Endothelial cell of umbilical vein (primary cell): ENCODE data around the gene NGFR.

Experiments used
- EZH2 ChIP-seq: IDR thresholded peaks from 2 replicates; pipeline ENCODE4 v1.6.1; 2012; ENCODE audit warnings: borderline replicate concordance, low read depth, mild to moderate bottlenecking, moderate library complexity, low read length, inconsistent platforms; ENCODE audit not compliant: severe bottlenecking
- GATA2 ChIP-seq: IDR thresholded peaks from 2 replicates; pipeline ENCODE4 v1.7.0; 2011; ENCODE audit warnings: low read depth, mild to moderate bottlenecking, moderate library complexity, mixed read lengths, low read length; ENCODE audit not compliant: insufficient read length, insufficient read depth
- POLR2A ChIP-seq: IDR thresholded peaks from 2 replicates; pipeline ENCODE4 v1.6.1; 2012; ENCODE audit warnings: low read depth, mild to moderate bottlenecking, control low read depth, low read length
- TF ChIP-seq, protein P1 (sequence below), 2 donors: IDR thresholded peaks; 1 replicate in 1 of 2; 2 replicates in 1 of 2; pipeline ENCODE4 v1.5.1; 2011; ENCODE audit warnings: low read length in 2 of 2, mild to moderate bottlenecking in 2 of 2, moderate library complexity in 2 of 2, control low read depth in 1 of 2, inconsistent platforms in 1 of 2, low read depth in 1 of 2; ENCODE audit not compliant: insufficient read depth in 1 of 2; ENCODE audit errors: extremely low read depth in 1 of 2
- TF ChIP-seq, protein P2 (sequence below): IDR thresholded peaks from 2 replicates; pipeline ENCODE4 v1.6.1; 2011; ENCODE audit not compliant: insufficient read depth, insufficient read length

DNA sequence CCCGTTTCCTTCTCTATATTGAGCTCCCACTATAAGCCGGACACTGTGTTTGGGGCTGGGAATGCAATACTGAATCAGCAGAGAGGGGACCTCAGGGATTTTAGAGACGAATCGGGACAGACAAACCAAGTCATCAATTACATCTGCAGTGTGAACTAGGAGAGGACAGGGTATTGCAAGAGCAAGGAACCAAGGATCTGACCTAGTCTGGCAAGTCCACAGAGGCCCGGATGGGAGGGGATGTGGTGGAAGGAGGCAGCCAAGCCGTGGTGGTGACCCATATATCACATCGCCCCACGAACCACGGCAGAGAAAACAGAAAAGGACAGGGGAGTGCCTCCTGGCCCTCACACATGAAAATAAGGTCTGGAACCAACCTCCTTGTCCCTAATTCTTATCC is 52.5 kb downstream of the NGFR start:
- TF ChIP-seq, protein P1, sequence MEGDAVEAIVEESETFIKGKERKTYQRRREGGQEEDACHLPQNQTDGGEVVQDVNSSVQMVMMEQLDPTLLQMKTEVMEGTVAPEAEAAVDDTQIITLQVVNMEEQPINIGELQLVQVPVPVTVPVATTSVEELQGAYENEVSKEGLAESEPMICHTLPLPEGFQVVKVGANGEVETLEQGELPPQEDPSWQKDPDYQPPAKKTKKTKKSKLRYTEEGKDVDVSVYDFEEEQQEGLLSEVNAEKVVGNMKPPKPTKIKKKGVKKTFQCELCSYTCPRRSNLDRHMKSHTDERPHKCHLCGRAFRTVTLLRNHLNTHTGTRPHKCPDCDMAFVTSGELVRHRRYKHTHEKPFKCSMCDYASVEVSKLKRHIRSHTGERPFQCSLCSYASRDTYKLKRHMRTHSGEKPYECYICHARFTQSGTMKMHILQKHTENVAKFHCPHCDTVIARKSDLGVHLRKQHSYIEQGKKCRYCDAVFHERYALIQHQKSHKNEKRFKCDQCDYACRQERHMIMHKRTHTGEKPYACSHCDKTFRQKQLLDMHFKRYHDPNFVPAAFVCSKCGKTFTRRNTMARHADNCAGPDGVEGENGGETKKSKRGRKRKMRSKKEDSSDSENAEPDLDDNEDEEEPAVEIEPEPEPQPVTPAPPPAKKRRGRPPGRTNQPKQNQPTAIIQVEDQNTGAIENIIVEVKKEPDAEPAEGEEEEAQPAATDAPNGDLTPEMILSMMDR (IDR thresholded peaks at IDR 0.05; ENCODE audit: extremely low read depth in 1 of 2, insufficient read depth in 1 of 2, low read depth in 1 of 2, low read length in 2 of 2) = no peak
- TF ChIP-seq GATA2 = no peak
- TF ChIP-seq POLR2A = no peak
- TF ChIP-seq, protein P2, sequence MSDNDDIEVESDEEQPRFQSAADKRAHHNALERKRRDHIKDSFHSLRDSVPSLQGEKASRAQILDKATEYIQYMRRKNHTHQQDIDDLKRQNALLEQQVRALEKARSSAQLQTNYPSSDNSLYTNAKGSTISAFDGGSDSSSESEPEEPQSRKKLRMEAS = no peak
- TF ChIP-seq EZH2 = no peak
